ENCODE measurements around the gene PIK3R6.

- TF ChIP-seq POLR2AphosphoS5 (IDR thresholded peaks at IDR 0.05; ENCODE audit: low read depth, low read length) = no peak
- no peak for TF ChIP-seq TAF1 (IDR thresholded peaks at IDR 0.05; ENCODE audit: low read depth, low read length)
- TF ChIP-seq POLR2A (IDR thresholded peaks at IDR 0.05; ENCODE audit: low read depth, low read length) = 0 out of 2 replicates have a peak, but pooled peaks have one; percentile 38
- TF ChIP-seq SPI1 (IDR thresholded peaks at IDR 0.05; ENCODE audit: low read depth, low read length) = no peak
Measured at GRCh38 chr17:8794636-8795035, 72.8 kb downstream of the PIK3R6 start.

Measured in GM12891 (cell line).